SK-N-MC (cell line): ENCODE data around the gene DCTN1.
A peak's percentile ranks its signal among the peaks of the same experiment; 100 is the strongest.

ENCODE experiments used
- EZH2 ChIP-seq: fragments of 200-600 bp; sonication (generic); IDR thresholded peaks from one replicate; pipeline ENCODE4 v1.6.1; 2017; ENCODE audit warnings: antibody characterized with exemption
- POLR2AphosphoS5 ChIP-seq: IDR thresholded peaks from 2 replicates; pipeline ENCODE4 v1.6.1; 2012; ENCODE audit warnings: mild to moderate bottlenecking, low read depth, low read length, borderline replicate concordance

DNA sequence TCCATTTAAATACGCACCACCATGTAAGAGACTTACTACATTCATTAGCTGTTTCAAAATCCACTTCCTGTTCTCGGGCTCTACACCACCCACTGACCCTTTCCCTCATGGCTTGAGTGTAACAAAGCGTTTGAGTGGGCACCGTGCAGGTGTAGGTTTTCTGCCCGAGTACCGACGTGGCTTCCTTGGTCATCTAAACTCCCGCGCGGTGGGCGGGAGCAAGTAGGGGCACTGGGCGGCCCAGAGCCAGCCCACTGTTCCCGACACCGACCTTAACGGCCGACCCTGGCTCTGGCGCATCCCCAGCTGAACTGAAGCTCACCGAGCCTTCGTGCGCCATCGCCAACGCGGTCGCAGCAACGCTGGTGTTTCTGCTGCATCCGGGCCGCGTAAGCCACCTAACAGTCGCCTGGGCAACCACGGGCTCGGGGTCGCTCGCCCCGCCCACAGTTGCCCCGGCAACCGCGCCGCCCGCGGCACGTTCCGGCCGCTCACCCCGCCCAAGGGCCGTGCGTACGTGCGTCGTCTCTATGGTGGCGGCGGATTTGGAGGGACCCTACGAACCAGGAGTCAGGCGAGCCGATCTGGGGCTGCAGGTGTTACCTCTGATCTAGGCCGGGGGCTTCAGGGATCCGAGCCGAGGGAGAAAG is 41.2 kb upstream of the DCTN1 start, which contains the start of the genes C2orf81 and WDR54:
- TF ChIP-seq POLR2AphosphoS5 (peak; percentile 85), EZH2 (no peak)
